ENCODE data around the gene CTRL. TPM values are rescaled to one million over a fixed set of nuclear protein-coding genes. Genes with fewer than 3 reads are reported as not detected.
"Not testable (repeated sequence)": the region's sequence is repeated elsewhere in the genome, so short reads cannot be mapped to it uniquely, and the experiment has no call there.

The CTRL gene
- total RNA-seq, 1 donor from 2014 or later, result 6.5 TPM

- intact Hi-C loops (cut with micrococcal nuclease), result no loop called here
- peaks cover 6% of the 10 kb centered on the region for H3K36me3 Mint-ChIP-seq (ENCODE audit: low read depth)
- DNase-seq, result no peak
- no peak overlapping the region for H3K4me3 Mint-ChIP-seq
- peak overlapping the region; percentile 31 for H3K27ac Mint-ChIP-seq
- H3K4me1 Mint-ChIP-seq, result peaks cover 18% of the 10 kb centered on the region
- no peaks in the 10 kb centered on the region for H3K27me3 Mint-ChIP-seq
- H3K9me3 Mint-ChIP-seq, result no peaks in the 10 kb centered on the region
Observed at GRCh38 chr16:67915831-67916723, 15.6 kb downstream of the CTRL start.

GRCh38 chr16:67915496-67915769 is 16.2 kb downstream of the CTRL start:
- H3K9me3 Mint-ChIP-seq; DNase-seq; H3K4me3 Mint-ChIP-seq; intact Hi-C loops (cut with micrococcal nuclease); H3K27me3 Mint-ChIP-seq; H3K27ac Mint-ChIP-seq; H3K36me3 Mint-ChIP-seq (ENCODE audit: low read depth): not testable (repeated sequence)
- H3K4me1 Mint-ChIP-seq, result peaks cover 22% of the 10 kb centered on the region

- no peak overlapping the region for H3K27ac Mint-ChIP-seq
- no peak overlapping the region for H3K4me3 Mint-ChIP-seq
- H3K9me3 Mint-ChIP-seq, result no peaks in the 10 kb centered on the region
Observed at GRCh38 chr16:67914758-67915495, 16.7 kb downstream of the CTRL start.

GRCh38 chr16:67910158-67910557 is 21.5 kb downstream of the CTRL start:
- Mint-ChIP-seq H3K4me3 (no peak overlapping the region), H3K27me3 (no peaks in the 10 kb centered on the region)
- intact Hi-C loops (cut with micrococcal nuclease), result no loop called here

More at GRCh38 chr16:67914758-67915495, 16.7 kb downstream of the CTRL start:
- peaks cover 9% of the 10 kb centered on the region for H3K36me3 Mint-ChIP-seq (ENCODE audit: low read depth)
- intact Hi-C loops (cut with micrococcal nuclease), result no loop called here
- H3K27me3 Mint-ChIP-seq, result no peaks in the 10 kb centered on the region
- peaks cover 24% of the 10 kb centered on the region for H3K4me1 Mint-ChIP-seq
- DNase-seq, result no peak

GRCh38 chr16:67909056-67909742 is 22.5 kb downstream of the CTRL start:
- intact Hi-C loops (cut with micrococcal nuclease), result no loop called here
- H3K36me3 Mint-ChIP-seq (ENCODE audit: low read depth), result peaks cover 22% of the 10 kb centered on the region
- H3K27ac Mint-ChIP-seq, result peak overlapping the region; percentile 84
- DNase-seq, result no peak
- no peaks in the 10 kb centered on the region for H3K27me3 Mint-ChIP-seq
- H3K9me3 Mint-ChIP-seq, result no peaks in the 10 kb centered on the region
- peaks cover 14% of the 10 kb centered on the region for H3K4me1 Mint-ChIP-seq
- H3K4me3 Mint-ChIP-seq, result no peak overlapping the region

More at GRCh38 chr16:67910158-67910557, 21.5 kb downstream of the CTRL start:
- H3K36me3 Mint-ChIP-seq (ENCODE audit: low read depth), result peaks cover 24% of the 10 kb centered on the region
- H3K27ac Mint-ChIP-seq, result peak overlapping the region; percentile 84
- peaks cover 18% of the 10 kb centered on the region for H3K4me1 Mint-ChIP-seq
- DNase-seq, result peak; percentile 82
- no peaks in the 10 kb centered on the region for H3K9me3 Mint-ChIP-seq

GRCh38 chr16:67907397-67908180 is 24.1 kb downstream of the CTRL start:
- peak overlapping the region; percentile 83 for H3K27ac Mint-ChIP-seq
- no peaks in the 10 kb centered on the region for H3K9me3 Mint-ChIP-seq
- no peaks in the 10 kb centered on the region for H3K27me3 Mint-ChIP-seq
- intact Hi-C loops (cut with micrococcal nuclease), result no loop called here
- peaks cover 14% of the 10 kb centered on the region for H3K4me1 Mint-ChIP-seq
- H3K4me3 Mint-ChIP-seq, result no peak overlapping the region
- peaks cover 23% of the 10 kb centered on the region for H3K36me3 Mint-ChIP-seq (ENCODE audit: low read depth)
- DNase-seq, result no peak

- peaks cover 4% of the 10 kb centered on the region for H3K4me1 Mint-ChIP-seq
- H3K4me3 Mint-ChIP-seq, result no peak overlapping the region
- H3K27me3 Mint-ChIP-seq, result no peaks in the 10 kb centered on the region
- H3K9me3 Mint-ChIP-seq, result no peaks in the 10 kb centered on the region
- H3K36me3 Mint-ChIP-seq (ENCODE audit: low read depth), result peaks cover 7% of the 10 kb centered on the region
- H3K27ac Mint-ChIP-seq, result peak overlapping the region; percentile 37
- intact Hi-C loops (cut with micrococcal nuclease), result no loop called here
- DNase-seq, result no peak
Observed at GRCh38 chr16:67902831-67903230, 28.8 kb downstream of the CTRL start.

GRCh38 chr16:67901734-67902133 is 29.9 kb downstream of the CTRL start:
- peaks cover 2% of the 10 kb centered on the region for H3K4me1 Mint-ChIP-seq
- no peak overlapping the region for H3K27ac Mint-ChIP-seq
- no peaks in the 10 kb centered on the region for H3K9me3 Mint-ChIP-seq
- intact Hi-C loops (cut with micrococcal nuclease), result no loop called here
- no peak for DNase-seq
- H3K4me3 Mint-ChIP-seq, result no peak overlapping the region
- no peaks in the 10 kb centered on the region for H3K27me3 Mint-ChIP-seq
- peaks cover 3% of the 10 kb centered on the region for H3K36me3 Mint-ChIP-seq (ENCODE audit: low read depth)

- Mint-ChIP-seq H3K27ac (no peak overlapping the region), H3K4me3 (no peak overlapping the region), H3K9me3 (no peaks in the 10 kb centered on the region), H3K27me3 (no peaks in the 10 kb centered on the region), H3K36me3 (ENCODE audit: low read depth) (no peaks in the 10 kb centered on the region), H3K4me1 (peaks cover 22% of the 10 kb centered on the region)
- no peak for DNase-seq
- intact Hi-C loops (cut with micrococcal nuclease), result no loop called here
Observed at GRCh38 chr16:67897231-67897630, 34.4 kb downstream of the CTRL start.

GRCh38 chr16:67893743-67894399 is 37.8 kb downstream of the CTRL start:
- Mint-ChIP-seq H3K4me1 (peaks cover 22% of the 10 kb centered on the region), H3K9me3 (no peaks in the 10 kb centered on the region), H3K4me3 (peak overlapping the region; percentile 97), H3K27ac (peak overlapping the region; percentile 94), H3K36me3 (ENCODE audit: low read depth) (no peaks in the 10 kb centered on the region), H3K27me3 (no peaks in the 10 kb centered on the region)
- DNase-seq, result no peak
- intact Hi-C loops (cut with micrococcal nuclease), result loop anchor here (1.0 to 5.0 kb wide), 6 partner anchors 21 to 234 kb away; partner anchors contain the start of genes ACD, EDC4, NUTF2 and PARD6A

GRCh38 chr16:67892899-67893742 is 38.5 kb downstream of the CTRL start, which contains the start of gene PSKH1:
Gene PSKH1, plus strand, starts transcription at chr16:67893254. Its CDS starts 15,496 bp downstream, at chr16:67908750.
- Mint-ChIP-seq H3K4me3 (peak within 1 kb of the TSS; percentile 97), H3K4me1 (peaks cover 22% of the 10 kb centered on the region), H3K27me3 (no peaks in the 10 kb centered on the region), H3K9me3 (no peaks in the 10 kb centered on the region), H3K36me3 (ENCODE audit: low read depth) (no peaks in the 10 kb centered on the region), H3K27ac (peak within 1 kb of the TSS; percentile 94)
- intact Hi-C loops (cut with micrococcal nuclease), result loop anchor here (1.0 to 5.0 kb wide), 6 partner anchors 20 to 233 kb away; partner anchors contain the start of genes ACD, EDC4, NUTF2 and PARD6A
- peak; percentile 97 for DNase-seq

GRCh38 chr16:67892375-67892774 is 39.3 kb downstream of the CTRL start:
- H3K4me3 Mint-ChIP-seq, result peak overlapping the region; percentile 97
- no peaks in the 10 kb centered on the region for H3K27me3 Mint-ChIP-seq
- H3K27ac Mint-ChIP-seq, result peak overlapping the region; percentile 87
- DNase-seq, result no peak
- H3K4me1 Mint-ChIP-seq, result peaks cover 22% of the 10 kb centered on the region
- H3K9me3 Mint-ChIP-seq, result no peaks in the 10 kb centered on the region
- peaks cover 2% of the 10 kb centered on the region for H3K36me3 Mint-ChIP-seq (ENCODE audit: low read depth)
- intact Hi-C loops (cut with micrococcal nuclease), result loop anchor here (2.0 to 5.0 kb wide), 2 partner anchors 20 to 150 kb away; partner anchors contain the start of gene EDC4

All from activated CD4-positive, alpha-beta T cell treated with anti-CD3 and anti-CD28 coated beads, Interleukin-2, amount 10 ng/mL, durations not matched to agents 24 days and 14 days (primary cell).